ENCODE data around the gene AMHR2.
"Not testable (repeated sequence)": the region's sequence is repeated elsewhere in the genome, so short reads cannot be mapped to it uniquely, and the experiment has no call there.

AMHR2 gene

DNA sequence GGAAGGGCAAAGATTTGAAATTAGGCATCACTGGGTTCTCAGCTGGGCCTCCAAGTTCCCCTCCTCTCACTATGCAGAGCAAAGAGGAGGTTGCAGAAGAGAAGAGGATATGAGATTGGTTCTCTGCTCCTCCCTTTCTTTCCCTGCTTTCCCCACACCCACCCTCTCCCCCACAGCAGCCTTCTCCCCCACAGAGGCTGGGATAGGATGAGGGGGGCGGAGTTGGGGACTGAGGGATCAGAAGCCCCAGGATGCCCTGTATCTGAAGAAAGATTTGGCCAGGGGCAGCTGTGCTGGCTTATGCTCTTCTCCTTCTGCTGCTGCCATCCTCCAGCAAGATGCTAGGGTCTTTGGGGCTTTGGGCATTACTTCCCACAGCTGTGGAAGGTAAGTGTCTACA, at the start of gene AMHR2:
AMHR2 (plus strand) TSS at position 259 of the 400 bp plus-strand sequence; CDS start at position 339, 80 bp downstream.
- FAIRE-seq = no peak

DNA sequence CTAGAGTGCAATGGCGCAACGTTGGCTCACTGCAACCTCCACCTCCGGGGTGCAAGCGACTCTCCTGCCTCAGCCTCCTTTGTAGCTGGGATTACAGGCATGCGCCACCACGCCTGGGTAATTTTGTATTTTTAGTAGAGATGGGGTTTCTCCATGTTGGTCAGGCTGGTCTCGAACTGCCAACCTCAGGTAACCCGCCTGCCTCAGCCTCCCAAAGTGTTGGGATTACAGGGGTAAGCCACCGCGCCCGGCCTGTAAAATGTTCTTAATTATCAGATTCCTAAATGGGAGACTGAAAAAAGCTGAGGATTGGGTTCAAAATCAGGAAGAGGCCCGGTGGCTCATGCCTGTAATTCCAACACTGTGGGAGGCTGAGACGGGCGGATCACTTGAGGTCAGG, 49.4 kb upstream of the AMHR2 start:
- not testable (repeated sequence) for FAIRE-seq

GRCh38 chr12:53376747-53377146, 46.9 kb upstream of the AMHR2 start:
- no peak for FAIRE-seq

DNA sequence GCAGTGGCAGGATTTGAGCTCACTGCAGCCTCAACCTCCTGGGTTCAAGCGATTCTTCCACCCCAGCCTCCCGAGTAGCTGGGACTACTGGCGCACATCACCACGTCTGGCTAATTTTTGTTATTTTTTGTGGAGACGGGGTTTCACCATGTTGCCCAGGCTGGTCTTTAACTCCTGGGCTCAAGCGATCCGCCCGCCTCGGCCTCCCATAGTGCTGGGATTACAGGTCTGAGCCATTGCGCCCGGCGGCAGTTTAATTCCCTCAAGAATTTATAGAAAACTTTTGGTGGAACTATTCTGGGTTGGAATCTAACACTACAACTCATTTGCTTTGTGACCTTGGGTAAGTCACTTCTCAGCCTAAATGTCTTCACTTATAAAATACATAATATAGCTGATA, 45.4 kb upstream of the AMHR2 start:
- no peak for FAIRE-seq

DNA sequence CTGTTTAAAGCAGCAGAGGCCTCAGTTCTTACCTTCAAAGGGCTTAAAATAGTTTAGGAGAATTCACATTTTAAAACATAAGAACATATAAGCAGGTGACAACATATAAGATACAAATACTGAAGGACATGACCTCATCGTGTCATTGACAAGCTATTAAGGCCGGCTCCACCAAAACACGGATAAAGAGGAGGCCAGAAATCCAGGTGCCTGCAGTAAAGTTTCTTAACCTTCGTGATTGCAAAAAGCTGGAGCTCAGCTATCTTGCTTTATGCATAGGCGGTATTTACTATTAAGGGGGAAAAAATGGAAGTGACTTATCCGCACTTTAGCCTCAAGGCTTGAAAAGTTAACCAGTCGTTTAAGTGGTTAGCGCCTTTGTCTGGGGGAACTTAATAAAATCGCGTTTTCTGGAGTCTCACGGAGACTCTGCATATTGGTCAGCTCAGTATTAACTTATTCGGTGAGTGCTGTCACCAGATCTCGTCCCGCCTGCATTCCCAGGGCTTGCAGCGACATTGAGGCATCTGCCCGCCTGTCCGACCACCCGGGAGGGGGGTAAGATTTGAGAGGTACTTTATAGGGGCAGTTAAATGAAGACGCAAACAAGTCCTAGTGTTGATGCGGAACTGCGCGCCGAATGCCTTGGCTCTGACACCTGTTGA, 44.8 kb upstream of the AMHR2 start:
- FAIRE-seq = no peak

DNA sequence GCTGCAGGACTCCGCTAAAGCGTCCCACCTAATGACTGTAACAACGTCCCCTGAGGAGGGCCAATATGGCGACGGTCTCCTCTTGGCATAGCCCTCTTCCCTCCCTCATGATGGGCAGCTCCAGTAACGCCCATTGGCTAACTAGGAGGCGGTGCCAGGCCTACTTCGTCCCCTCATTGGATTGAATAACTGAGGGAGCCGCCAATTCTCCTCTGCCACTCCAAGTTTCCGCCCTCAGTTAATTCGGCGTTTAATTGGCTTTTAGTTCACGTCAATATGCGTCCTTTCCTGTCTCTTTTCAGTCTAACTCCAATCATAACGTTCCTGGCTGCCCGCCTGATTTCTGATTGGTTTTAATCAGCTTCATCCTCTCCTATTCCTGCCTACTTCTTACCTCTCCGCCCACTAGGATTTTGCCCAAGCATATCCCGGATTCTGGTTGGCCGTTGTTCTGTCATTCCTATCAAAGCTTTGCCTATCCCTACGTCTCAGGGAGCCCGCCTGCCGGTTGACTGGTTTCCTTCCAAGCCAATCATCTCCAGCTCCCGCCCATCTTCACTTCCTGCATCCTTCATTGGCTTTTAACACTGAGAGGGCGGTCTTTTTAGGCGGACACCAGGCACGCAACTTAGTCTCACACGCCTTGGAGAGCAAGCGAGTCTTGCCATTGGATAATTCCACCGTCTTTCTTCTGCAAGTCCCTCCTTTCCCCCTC, 44.1 kb upstream of the AMHR2 start:
- peak; percentile 99 for FAIRE-seq

GRCh38 chr12:53380104-53380793, 43.4 kb upstream of the AMHR2 start, which contains the start of gene SP1:
TSS of gene SP1 (plus strand) at chr12:53380176. CDS start at chr12:53380292, 116 bp downstream.
- no peak for FAIRE-seq

GRCh38 chr12:53380794-53381730, 42.6 kb upstream of the AMHR2 start:
- no peak for FAIRE-seq

DNA sequence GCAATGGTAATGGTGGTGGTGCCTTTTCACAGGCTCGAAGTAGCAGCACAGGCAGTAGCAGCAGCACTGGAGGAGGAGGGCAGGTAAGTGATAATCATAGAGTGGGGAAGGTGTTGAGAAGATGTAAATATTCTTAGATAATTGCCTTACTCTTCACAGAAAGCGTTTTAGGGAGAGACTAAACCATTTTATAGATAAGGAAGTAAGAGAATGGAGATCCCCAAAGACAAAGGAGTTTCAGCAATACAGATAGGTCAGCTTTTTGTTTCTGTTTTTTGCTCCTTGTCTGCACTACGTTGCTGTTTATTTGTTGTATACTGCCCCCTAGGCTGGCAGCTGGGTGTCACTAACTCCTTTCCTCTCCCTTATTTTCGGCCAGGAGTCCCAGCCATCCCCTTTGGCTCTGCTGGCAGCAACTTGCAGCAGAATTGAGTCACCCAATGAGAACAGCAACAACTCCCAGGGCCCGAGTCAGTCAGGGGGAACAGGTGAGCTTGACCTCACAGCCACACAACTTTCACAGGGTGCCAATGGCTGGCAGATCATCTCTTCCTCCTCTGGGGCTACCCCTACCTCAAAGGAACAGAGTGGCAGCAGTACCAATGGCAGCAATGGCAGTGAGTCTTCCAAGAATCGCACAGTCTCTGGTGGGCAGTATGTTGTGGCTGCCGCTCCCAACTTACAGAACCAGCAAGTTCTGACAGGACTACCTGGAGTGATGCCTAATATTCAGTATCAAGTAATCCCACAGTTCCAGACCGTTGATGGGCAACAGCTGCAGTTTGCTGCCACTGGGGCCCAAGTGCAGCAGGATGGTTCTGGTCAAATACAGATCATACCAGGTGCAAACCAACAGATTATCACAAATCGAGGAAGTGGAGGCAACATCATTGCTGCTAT, 41.7 kb upstream of the AMHR2 start:
- FAIRE-seq = no peak

DNA sequence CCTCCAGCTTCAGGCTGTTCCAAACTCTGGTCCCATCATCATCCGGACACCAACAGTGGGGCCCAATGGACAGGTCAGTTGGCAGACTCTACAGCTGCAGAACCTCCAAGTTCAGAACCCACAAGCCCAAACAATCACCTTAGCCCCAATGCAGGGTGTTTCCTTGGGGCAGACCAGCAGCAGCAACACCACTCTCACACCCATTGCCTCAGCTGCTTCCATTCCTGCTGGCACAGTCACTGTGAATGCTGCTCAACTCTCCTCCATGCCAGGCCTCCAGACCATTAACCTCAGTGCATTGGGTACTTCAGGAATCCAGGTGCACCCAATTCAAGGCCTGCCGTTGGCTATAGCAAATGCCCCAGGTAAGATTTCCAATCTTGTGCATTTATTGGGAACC, 40.4 kb upstream of the AMHR2 start:
- FAIRE-seq = no peak

DNA sequence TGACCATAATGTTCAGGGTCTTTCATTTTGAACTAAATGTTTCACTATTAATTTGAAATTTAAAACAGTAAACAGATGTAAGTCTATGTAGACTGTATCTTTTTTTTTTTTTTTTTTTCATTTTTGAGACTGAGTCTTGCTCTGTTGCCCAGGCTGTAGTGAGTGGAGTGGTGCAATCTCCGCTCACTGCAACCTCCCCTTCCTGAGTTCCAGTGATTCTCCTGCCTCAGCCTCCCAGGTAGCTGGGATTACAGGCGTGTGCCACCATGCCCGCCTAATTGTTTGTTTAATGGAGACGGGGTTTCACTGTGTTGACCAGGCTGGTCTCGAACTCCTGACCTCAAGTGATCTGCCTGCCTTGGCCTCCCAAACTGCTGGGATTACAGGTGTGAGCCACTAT, 37.3 kb upstream of the AMHR2 start:
- FAIRE-seq = not testable (repeated sequence)

- FAIRE-seq = no peak
Measured at GRCh38 chr12:53388932-53389331, 34.7 kb upstream of the AMHR2 start.

GRCh38 chr12:53389702-53390101, 34.0 kb upstream of the AMHR2 start:
- FAIRE-seq = no peak

DNA sequence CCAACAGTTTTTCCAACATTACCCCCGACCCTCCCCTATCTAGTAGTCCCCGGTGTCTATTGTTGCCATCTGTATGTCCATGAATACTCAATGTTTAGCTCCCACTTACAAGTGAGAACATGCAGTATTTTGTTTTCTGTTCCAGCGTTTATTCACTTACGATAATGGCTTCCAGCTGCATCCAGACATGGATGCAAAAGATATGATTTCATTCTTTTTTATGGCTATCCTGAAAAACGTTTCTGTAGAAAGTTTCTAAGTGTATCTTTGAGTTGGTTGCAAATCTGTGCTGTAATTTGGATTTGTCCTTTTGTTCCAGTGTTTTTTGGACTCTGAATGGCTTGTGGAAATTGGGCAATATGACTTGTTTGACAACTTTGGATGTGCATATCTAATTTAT, 31.9 kb upstream of the AMHR2 start:
- no peak for FAIRE-seq

DNA sequence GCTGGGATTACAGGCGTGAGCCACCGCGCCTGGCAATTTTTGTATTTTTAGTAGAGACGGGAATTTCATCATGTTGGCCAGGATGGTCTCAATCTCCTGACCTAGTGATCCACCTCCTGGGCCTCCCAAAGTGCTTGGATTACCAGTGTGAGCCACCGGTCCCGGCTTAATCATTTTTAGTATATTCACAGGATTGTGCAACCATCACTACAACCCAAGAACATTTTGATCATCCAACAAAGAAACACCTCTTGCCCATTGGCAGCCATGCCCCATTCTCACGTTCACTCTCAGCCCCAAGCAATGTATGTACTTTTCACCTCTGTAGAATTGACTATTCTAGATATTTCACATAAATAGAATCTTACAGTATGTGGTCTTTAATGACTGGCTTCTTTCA, 23.8 kb upstream of the AMHR2 start:
- no peak for FAIRE-seq

DNA sequence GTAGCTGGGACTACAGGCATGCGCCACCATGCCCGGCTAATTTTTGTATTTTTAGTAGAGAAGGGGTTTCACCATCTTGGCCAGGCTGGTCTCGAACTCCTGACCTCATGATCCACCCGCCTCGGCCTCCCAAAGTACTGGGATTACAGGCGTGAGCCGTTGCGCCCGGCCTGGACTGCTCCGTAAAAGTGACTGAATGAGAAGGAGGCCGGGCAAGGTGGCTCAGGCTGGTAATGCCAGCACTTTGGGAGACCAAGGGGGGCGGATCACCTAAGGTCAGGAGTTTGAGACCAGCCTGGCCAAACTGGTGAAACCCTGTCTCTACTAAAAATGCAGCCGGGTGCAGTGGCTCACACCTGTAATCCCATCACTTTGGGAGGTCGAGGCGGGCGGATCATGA, 21.3 kb upstream of the AMHR2 start:
- not testable (repeated sequence) for FAIRE-seq

GRCh38 chr12:53402871-53403270, 20.8 kb upstream of the AMHR2 start:
- no peak for FAIRE-seq

GRCh38 chr12:53410951-53411350, 12.7 kb upstream of the AMHR2 start:
- FAIRE-seq = no peak

- no peak for FAIRE-seq
Measured at GRCh38 chr12:53413485-53414204, 10.0 kb upstream of the AMHR2 start.

DNA sequence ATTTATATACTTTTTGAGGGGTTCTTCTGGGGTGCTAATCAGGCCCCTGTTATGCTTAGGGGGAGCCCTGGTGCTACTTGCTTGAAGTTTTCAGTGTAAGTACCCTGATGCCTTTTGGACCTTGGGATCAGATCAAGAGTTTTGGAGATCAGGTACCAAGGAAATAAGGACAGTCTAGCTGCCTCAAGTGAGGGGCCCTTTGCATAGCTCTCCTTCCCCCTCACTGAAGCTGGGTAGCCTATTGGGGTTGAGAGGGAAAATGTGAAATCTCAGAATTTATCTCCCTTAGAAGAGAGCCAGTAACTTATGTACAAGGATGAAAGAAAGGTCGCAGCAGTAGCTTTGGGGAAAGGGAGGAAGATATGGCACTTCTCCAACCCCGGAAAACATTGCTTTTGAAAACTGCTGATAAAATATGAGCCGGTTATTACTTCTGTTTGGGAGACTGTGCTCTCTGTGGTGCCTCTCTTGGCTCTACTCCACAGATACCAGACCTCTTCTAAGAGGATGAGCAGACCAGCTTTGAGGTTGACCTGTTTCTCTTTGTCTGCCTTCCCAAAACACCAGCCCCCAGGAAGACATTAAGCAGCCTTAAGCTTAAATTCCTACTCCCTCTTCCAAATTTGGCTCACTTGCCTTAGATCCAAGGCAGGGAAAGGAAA, 8.8 kb upstream of the AMHR2 start:
- FAIRE-seq = no peak

Measured in islet of Langerhans (tissue), 1 donor.